Fibroblast of pulmonary artery (primary cell): ENCODE results near the gene ZRANB1.

Source experiments
- DNase-seq: peaks from one replicate; pipeline ENCODE4 v3.0.0-alpha.2; 2010; ENCODE audit warnings: low read depth
- H3K4me3 ChIP-seq: replicated peaks from 2 replicates; pipeline ENCODE4 v1.5.1; 2011; ENCODE audit warnings: low read depth, mild to moderate bottlenecking, control low read depth, low read length, moderate library complexity
- CTCF ChIP-seq: IDR thresholded peaks from 2 replicates; pipeline ENCODE4 v1.5.1; 2011; ENCODE audit warnings: mild to moderate bottlenecking, control low read depth, low read length, inconsistent platforms; ENCODE audit errors: missing control alignments

Gene ZRANB1

GRCh38 chr10:125010362-125010761 lies 68.4 kb downstream of the ZRANB1 start:
- no peak for TF ChIP-seq CTCF
- DNase-seq = no peak
- H3K4me3 ChIP-seq = no peak overlapping the region

- H3K4me3 ChIP-seq = no peak overlapping the region
- TF ChIP-seq CTCF = no peak
- no peak for DNase-seq
Observed at GRCh38 chr10:125011171-125011925, 69.4 kb downstream of the ZRANB1 start.

- no peak for DNase-seq
- H3K4me3 ChIP-seq = no peak overlapping the region
- TF ChIP-seq CTCF = no peak
Observed at GRCh38 chr10:125011926-125012705, 70.2 kb downstream of the ZRANB1 start.

GRCh38 chr10:125012851-125013528 lies 71.1 kb downstream of the ZRANB1 start:
- DNase-seq = no peak
- H3K4me3 ChIP-seq = no peak overlapping the region
- TF ChIP-seq CTCF = no peak

- no peak for TF ChIP-seq CTCF
- no peak overlapping the region for H3K4me3 ChIP-seq
- DNase-seq = no peak
Observed at GRCh38 chr10:125013529-125013872, 71.6 kb downstream of the ZRANB1 start.

GRCh38 chr10:125014086-125014830 lies 72.3 kb downstream of the ZRANB1 start:
- H3K4me3 ChIP-seq = no peak overlapping the region
- no peak for TF ChIP-seq CTCF
- no peak for DNase-seq
